Activated naive CD4-positive, alpha-beta T cell treated with Interleukin-2 at 50 U/mL for 16 hours (primary cell): Measurements from ENCODE around the gene LAMA3.

Source experiments
- DNase-seq: peaks from one replicate; pipeline ENCODE4 v3.0.0-alpha.2; 2020

The LAMA3 gene

DNA sequence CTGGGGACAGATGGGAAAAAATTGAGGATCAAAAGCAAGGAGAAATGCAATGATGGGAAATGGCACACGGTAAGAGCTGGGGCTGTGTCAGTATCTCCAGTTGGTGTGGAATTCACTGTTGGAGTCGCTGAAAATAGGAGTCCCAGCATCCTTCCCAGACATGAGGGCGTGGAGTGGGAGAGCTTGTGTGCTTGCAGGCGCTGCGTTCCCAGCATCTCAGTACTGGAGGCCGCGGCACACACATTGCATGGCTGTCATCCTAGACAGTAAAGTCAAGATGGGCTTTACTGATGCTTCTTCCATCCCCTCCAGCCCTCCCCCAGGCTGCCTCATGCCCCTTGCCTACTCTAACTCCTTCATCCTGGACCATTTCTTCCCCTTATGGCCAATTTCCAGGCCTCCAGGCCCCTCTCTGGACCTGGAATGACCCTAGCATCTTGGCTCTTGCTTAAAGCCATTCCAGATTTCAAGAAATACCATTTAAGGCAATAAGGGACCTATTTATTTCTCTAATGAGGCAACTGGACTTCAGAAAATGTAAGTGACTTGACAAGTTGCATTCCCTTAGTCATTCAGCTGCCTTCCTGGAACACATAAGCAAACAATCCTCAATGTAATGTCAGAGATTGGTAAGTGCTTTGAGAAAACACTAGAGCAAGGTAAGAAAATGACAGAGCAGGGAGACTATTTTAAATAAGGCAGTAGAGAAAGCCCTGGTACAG lies 254.8 kb downstream of the LAMA3 start:
- DNase-seq, result no peak

DNA sequence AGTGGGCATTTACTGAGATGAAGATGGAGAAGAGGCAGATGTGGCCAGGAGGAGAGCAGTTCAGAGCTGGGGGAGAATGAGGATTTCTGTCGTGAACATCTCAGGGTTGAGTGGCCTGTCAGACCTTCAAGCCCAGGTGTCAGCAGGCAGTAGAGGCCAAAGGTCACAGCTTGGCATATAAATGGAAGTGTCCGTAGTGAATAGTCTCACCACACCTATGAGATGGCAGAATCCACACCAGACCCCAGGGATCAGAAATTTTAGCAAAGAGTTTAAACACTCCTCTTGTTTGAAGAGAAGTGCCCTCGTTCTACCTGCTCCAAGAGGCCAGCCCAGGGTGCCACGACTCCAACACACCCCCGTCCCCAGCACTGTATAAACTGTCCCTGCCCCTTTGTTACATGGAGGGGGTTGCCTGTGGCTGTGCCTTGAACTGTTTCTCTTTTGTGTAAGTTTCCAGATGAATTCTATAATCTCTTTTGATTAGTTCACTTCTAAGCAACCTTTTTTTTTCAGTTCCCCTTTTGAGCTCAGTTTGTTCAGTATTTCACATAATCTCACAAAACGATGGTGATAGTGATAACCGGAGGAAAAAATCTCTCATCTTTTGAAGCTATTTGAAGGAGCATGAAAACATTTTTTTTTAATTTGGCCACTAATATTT lies 256.3 kb downstream of the LAMA3 start:
- no peak for DNase-seq

DNA sequence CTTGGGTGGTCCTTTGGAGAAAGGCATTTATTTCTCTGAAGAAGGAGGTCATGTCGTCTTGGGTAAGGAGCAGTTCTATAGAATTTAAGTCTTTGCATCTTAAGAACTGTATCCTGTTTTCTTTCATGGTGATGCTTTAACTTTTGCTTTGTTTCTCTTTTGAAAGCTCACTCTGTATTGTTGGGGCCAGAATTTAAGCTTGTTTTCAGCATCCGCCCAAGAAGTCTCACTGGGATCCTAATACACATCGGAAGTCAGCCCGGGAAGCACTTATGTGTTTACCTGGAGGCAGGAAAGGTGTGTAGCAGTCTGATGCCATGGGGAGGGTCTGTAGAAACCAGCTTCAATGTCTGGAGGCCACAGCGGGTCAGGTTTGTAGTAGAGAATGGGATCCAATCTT lies 260.6 kb downstream of the LAMA3 start:
- no peak for DNase-seq

DNA sequence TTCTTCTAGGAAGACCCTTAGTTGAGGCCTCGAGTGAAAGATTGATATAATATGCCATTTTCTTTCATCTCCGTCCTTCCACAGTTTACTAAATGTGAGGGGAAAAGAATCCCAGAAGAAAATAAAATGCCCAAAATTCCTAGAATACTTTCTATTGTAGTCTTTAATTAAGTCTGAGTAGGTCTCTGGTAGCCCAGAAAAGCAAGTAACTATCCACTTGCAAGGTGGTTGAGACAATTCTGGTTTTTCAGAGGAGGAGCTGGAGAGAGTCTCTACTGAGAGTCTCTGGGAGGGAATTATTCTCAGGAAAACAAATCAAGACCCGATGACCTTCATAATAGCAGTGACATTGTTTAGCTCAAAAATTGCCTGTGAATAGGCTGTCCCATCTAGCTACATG lies 261.4 kb downstream of the LAMA3 start:
- no peak for DNase-seq

DNA sequence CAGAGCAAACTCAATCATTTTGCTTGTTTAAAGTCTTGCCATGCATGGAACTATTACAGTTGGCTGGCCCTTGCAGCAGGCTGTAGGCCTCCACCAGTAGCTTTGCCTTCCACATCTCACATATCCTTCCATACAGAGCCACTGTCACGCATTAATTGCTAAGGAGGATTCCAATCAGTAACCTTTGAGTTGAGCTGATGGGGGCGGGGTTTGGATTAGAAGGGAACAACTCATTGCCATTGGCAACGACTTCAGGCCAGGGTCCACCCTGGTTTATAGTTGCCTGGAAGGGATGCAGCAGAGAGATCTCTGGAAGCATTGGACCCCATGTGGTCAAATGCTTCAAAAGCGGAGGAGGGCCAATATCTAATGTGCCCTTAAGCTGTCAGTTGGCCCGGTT lies 262.0 kb downstream of the LAMA3 start:
- DNase-seq, result no peak

DNA sequence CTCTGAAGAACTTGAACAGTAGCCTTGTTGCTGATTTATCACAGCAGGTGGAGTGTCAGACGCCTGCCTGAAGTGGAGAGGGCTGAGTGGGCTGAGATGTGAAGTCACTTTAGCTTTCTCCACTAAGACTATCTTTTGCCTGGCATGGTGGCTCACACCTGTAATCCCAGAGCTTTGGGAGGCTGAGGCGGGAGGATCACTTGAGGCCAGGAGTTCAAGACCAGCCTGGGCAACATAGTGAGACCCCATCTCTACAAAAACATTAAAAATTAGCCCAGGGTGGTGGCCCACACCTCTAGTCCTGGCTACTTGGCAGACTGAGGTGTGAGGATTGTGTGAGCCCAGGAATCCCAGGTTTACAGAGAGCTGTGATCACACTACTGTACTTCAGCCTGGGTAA lies 264.7 kb downstream of the LAMA3 start:
- no peak for DNase-seq

DNA sequence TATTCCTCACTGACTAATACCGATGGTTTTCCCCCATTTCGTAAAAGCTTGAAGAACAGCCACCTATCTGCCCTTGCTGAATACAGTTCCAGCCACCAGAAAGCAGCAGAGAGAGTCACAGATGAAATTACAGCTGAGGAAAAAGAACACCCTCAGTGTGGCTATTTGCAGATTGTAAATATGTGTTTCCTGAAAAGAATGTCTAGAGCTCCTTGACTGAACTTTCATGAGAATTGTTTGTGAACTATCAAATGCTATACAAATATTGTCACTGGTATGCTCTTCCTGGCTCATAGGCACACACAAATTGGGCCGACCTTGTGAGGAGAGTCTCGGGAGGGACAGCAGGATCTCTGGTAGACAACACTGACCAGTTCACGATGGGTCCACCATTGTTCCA lies 267.2 kb downstream of the LAMA3 start:
- no peak for DNase-seq

DNA sequence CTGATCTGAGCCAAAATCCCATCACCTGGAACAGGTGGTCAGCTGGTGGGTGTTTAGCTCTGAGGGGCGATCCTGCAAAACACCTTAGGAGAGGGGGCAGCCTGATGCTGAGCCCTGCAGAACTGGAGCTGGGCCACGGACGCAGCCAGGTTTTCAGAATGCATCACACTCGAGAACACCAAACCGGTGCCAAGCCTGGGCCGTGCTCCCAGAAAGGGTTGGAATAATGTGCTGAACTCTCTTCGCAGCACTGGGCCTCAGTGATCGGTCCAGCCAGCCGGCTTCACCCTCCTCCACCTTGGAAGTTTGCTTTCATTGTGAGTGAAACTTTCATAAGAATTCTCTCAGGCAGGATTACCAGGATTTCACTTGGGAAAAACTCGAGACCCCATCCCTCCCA lies 268.8 kb downstream of the LAMA3 start:
- no peak for DNase-seq

DNA sequence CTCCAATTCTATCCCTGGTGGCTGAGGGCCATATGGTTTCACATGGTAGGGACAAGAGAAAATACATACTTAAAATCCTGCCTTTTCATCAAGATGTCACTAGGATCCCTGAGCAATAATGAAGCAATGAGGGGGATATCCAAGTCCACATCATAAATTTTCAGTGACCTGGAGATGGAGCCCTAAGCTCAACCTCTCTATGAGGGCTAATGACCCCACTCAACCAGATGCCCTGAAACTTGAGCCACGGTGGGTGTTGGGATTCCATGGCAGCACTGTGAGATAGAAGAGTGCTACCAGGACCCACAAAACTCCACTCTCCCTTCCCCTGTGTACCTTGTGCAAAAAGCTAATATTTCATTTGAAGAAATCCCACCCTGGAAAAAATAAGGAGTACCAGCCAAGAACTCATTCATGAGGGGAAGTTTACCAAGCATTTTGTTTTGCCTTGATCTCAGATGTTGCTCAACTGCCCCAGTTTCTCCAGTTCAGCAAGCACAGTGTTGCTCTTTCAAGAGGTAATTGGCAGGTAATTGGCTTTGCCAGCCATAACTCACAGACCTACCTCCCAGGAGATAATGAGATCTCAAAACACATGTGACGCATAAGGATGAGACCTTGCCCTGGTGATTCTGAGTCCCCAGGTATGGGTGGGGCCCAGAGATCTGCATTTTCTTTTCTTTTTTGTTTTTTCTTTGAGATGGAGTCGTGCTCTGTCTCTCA lies 274.4 kb downstream of the LAMA3 start:
- no peak for DNase-seq

DNA sequence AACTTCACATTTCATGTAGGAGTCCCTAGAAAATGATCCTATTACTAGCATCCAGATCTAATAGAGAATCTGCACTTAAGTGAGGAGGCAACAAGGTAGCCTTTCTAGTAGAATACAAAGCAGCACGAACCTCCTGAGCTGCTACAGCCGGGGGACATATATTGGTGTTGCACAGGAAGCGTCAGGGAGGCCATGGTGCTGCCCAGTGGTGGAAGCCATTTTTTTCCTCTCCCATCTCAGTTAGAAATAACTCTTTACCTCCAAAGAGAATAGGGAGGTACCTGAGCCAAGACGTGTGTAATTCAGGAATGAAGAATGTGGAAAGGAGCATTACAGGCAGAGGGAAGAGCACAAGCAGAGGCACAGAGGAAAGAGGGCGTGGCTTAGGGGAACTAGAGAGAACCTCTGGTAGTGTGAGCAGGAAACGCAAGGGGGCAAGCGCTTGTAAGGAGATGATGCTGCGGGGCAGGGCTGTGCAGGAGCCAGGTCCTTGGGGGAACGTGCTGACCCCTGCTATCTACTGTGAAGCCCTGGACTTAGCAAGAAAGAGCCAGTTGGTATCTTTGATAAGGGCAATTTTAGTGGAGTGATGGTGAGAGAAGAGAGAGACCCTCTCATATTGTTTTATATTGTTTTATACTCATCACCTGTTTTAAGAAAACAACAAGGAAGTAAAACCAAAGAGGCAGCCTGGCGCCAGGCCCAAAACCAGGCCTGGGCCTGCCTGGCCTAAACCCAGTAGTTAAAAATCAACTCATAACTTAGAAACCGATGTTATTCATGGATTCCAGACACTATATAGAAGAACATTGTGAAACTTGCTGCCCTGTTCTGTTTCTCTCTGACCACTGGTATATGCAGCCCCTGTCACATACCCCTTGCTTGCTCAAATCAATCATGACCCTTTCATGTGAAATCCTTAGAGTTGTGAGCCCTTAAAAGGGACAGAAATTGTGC lies 275.3 kb downstream of the LAMA3 start:
- peak; percentile 65 for DNase-seq

DNA sequence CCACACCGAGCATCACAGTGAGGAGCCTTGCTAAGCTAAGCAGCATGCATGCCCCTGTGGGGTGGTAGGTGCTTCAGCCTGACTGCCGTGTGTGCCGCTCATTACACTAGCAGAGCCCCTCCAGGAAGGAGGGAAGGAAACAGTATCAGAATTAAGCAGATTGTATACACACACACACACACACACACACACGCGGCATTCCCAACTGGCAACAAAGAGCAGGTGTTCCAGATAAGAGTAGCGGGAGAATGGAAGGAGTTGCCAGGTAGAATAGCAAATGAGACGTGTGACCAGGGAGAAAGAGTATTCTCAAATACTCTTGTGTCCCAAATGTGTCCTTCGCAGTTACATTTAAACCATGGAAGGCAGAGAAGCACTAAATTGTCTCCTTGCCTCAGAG lies 277.7 kb downstream of the LAMA3 start:
- DNase-seq, result no peak

DNA sequence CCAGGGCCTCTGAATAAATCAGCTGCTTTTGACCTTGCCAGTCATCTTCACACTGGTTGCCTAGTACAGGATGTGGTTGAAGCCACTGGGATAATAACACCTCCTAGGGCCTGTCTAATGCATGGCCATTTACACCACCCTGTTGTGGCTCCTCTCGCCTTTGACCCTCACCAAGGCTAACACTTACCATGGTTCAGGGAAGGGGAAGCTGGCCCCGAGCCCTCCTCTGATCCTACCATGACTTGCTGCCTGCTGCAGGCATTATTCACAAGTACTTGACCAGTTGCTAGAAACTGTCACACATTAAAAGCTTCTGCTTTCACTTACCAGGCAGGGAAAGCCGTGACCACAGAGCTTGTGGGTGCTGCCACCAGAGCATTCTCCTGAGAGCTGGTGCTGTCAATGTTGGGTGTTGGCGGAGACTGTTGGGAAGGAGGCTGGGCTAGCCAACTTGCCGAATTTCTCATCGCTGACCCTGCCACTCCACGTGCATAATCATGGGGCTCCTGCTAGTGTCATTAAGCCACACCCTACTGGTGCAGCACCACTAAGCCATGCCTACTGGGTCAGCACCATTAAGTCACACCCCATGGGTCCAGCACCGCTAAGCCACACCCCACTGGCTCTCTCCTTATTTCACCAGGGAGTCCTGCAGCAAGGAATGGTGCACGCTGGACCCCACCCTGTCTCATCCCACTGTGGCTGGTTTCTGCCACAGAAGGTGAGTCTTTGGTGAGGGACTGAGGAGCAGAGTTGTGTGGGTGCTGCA lies 278.3 kb downstream of the LAMA3 start:
- peak; percentile 33 for DNase-seq

DNA sequence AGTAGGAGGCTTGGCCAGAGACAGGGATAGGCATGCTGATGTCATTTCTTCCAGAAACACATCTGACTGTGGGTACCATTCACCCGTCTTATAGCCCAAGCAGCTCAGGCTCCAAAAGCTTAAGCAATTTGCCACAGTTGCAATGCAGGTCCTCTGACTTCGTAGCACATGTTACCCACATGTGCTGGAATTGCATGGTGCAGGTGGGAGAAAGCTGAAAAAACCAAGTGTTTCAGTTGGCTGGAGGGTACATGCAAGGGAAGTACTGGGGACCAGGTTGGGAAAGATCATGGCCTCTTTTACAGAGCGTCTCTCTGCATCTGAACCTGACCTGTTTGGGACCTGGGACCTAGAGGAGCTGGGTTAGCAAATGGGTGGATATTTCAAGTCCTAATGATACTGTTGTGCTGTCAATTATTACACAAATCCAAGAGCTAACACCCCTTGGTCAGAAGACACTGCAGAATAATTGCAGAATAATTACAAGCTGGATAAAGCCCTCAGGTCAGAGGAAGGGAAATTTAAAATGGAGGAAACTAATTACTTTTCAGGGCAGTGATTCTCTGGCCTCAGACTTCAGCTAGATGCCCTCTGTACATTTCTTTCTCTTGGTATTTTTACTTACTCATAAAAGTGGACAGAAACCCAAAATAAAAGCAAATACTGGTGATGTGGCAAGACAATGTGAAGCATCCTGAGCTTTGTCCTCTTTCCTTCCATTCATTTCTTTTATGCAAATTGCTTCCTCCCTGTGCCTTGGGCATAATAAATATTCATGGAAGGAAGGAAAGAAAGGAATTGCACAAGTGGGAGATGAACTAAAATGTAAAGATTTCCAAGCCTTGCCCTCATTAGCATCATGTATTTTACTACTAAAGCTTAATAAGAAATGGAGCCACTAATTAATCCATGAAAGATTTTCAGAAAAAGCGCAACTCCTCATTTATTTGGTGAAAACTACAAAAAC lies 279.7 kb downstream of the LAMA3 start:
- no peak for DNase-seq

DNA sequence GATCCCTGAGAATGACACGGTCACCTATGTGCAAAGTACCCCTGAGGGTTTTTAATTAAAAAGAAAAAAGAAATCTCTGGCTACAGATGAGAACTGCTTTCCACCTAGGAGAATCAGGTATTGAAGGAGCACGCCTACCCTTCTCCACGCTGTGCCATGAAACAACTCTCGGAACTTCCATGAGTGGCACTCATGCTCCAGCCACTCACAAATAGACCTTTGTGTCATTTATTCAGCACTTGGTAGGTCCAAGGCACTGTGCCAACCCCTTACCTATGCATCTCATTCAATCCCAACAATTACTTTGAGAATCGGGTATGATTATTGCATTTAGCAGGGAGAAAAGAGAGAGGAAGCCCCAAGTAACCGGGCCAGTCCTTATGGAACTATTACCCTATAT lies 280.4 kb downstream of the LAMA3 start:
- DNase-seq, result no peak

DNA sequence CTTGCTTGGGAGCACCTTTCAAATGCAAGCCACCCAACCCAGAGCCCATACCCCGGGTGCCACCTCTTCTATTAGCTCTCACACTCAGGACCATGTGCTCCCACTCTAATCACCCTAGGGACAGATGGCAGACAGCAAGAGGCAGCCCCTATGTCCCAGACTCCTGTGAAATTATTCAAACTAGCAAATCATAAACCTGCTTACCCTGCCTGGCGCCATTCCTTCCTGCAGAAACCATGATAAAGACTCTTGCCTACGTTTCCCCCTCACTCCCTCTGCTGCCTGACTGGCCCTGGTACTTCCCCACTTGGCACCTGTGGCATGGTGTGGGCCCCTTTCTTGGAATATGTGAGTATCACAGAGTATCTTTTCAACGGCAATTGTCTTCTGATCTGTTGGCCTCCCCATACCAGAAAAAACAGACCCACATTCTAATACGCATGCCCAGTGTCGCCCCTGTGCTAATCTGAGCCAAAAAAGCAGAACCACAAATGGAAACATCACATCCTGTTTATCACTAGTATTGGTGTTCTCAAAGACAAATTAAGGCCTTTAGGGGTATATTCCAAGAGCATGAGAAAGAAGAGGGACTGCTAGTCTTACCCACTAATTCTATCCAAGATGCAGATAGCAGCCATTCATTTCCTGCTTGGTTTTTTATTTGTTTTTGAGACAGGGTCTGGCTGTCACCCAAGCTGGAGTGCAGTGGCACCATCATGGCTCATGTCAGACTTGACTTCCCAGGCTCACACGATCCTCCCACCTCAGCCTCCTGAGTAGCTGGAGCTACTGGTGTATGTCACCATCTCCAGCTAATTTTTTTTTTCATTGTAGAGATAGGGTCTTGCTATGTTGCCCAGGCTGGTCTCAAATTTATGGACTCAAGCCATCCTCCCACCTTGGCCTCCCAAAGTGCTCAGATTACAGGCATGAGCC lies 281.2 kb downstream of the LAMA3 start:
- DNase-seq, result peak; percentile 68

DNA sequence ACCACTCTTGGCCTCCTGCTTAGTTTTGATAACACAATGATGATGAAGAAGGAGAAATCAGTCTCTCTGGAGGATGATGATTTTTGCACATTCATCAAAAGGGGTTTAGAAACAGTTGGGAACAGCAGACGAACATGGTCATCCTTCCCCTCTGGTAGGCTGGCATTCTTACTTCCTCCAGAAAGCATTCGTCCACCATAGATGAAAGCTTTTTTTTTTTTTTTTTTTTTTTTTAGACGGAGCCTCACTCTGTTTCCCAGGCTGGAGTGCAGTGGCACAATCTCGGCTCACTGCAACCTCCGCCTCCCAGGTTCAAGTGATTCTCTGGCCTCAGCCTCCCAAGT lies 281.8 kb downstream of the LAMA3 start:
- DNase-seq, result no peak

DNA sequence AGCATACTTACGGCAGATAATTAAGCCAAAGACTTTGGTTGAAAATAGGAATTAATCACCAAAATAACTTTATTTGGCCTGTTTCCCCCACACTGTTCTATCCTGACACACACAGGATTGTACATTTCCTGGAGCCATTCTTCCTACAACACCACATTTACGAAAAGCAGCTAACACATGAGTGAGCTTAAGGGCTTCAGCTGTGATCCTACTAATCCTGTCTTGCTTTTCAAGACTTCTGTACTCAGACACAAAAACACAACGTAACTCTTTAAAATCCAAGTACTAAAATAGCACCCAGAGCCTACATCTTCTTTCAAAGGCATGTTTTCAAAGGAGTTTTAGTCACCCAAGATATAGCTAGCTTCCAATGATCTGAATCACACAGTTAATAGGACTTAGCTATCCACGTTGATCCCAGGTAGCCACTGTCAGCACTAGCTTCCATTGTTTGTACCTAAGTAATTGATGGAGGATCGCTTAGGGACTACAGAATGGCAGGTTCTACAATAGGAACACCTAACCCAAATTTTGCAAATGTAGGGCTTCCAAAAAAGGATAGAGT lies 282.5 kb downstream of the LAMA3 start:
- no peak for DNase-seq

DNA sequence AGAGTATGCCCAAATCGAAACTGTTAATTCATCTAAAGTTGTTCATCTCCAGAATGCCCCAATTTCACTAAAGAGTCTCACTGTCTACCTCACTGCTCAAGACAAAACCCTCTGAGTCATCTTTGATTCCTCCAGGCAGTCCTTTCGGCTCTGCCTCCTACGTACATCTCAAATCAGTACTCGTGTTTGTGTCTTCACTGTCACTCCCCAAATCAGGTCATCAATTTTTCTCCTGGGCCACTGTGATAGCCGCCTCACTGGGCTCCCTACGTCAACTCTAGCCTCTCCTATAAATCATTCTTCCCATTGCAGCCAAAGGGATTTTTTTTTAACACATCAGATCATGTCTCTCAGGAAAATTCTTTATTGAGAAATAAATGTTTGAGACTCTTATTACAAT lies 283.2 kb downstream of the LAMA3 start:
- DNase-seq, result peak; percentile 51

DNA sequence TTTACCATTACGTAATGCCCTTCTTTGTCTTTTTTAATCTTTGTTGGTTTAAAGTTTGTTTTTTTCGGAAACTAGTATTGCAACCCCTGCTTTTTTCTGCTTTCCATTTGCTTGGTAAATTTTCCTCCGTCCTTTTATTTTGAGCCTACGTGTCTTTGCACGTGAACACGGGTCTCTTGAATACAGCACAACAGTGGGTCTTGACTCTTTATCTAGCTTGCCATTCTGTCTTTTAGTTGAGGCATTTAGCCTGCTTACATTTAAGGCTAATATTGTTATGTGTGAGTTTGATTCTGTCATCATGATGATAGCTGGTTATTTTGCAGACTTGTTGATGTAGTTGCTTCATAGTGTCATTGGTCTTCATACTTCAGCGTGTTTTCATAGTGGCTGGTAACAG lies 287.9 kb downstream of the LAMA3 start:
- no peak for DNase-seq
